Neural cell (in vitro differentiated cells): Measurements from ENCODE around the gene ZFP62.
"Not testable (repeated sequence)": the region's sequence is repeated elsewhere in the genome, so short reads cannot be mapped to it uniquely, and the experiment has no call there.

ENCODE experiments used
- CTCF ChIP-seq: fragments of 450-650 bp; IDR thresholded peaks from 2 replicates; pipeline ENCODE4 v1.5.1; 2014; ENCODE audit warnings: antibody characterized with exemption, mild to moderate bottlenecking, moderate library complexity; ENCODE audit not compliant: poor library complexity, severe bottlenecking
- POLR2AphosphoS5 ChIP-seq: IDR thresholded peaks from 2 replicates; pipeline ENCODE4 v1.6.1; 2012

- not testable (repeated sequence) for TF ChIP-seq CTCF, POLR2AphosphoS5
Measured at GRCh38 chr5:180828756-180829531, 32.1 kb downstream of the ZFP62 start.
